ENCODE results near the gene NDE1. TPM values are rescaled to one million over a fixed set of nuclear protein-coding genes. Genes with fewer than 3 reads are reported as not detected.

The NDE1 gene
- total and polyA plus RNA-seq, 2 of the 4 experiments (the other 2 are of a cell fraction), result 22.7 to 29.2 TPM

DNA sequence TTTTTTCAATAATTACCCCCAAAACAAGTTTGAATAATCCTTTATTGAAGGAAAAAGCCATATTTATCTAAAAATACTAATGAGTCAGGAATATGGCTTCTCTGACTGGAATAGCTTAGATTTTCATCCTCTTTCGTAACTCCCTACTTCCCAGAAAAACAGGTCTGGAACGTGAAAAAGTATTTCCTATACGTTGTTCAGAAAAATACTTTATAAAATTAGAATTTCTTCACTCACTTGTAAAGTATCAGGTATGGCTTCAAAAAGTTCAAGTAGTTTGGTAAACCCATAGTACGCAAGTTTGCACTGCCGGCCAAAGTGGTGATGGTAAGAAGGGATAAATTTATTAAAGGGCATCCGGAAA lies 40.8 kb upstream of the NDE1 start (continued):
- TF ChIP-seq BHLHE40 (IDR thresholded peaks at IDR 0.05; ENCODE audit: low read depth, low read length), result no peak
- TF ChIP-seq POLR2A (IDR thresholded peaks at IDR 0.05; ENCODE audit: low read depth, low read length), result no peak
- no peak for TF ChIP-seq NFE2L2 (IDR thresholded peaks at IDR 0.05; ENCODE audit: low read depth, low read length)
- TF ChIP-seq MAZ (IDR thresholded peaks at IDR 0.05; ENCODE audit: borderline replicate concordance, low read depth, low read length), result no peak
- TF ChIP-seq FOS (IDR thresholded peaks at IDR 0.05; ENCODE audit: low read depth, low read length), result no peak
- TF ChIP-seq CEBPB (IDR thresholded peaks at IDR 0.05; ENCODE audit: low read depth, low read length), result no peak

DNA sequence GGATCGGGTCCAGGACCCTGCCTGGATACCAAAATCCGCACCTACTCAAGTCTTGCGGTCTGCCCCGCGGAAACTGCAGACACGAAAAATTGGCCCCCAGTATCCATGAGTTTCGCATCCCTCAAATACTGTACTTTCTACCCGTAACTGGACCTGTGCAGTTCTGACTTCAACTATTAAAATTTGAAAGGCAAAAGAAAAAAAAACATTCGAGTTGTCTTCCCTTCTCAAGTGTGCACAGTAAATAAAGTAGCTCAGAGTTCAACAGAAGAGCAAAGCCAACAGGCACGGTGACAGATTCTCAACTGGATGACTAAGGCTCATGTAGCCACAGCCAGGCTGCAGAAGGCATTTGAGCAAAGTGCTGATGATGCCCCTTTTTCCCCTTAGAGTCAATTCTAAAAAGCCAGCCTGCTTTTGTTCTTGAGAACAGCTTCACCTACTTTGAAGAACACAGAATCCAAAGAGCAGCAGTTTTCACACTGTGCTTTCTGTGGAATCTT lies 39.6 kb upstream of the NDE1 start:
- Histone ChIP-seq H2BK20ac (ENCODE audit: low read depth, low read length) (no peak overlapping the region), H3K9ac (ENCODE audit: low read depth, low read length) (no peak overlapping the region), H3K27ac (ENCODE audit: insufficient read depth, low read length) (no peak overlapping the region), H3K14ac (replicated peaks; ENCODE audit: low read depth, low read length) (0 out of 2 replicates have a peak overlapping the region, but pooled peaks have one; percentile 47), H3K4me2 (ENCODE audit: low read depth, low read length) (no peak overlapping the region), H3K27me3 (ENCODE audit: control insufficient read depth, insufficient read depth, low read length) (no peaks in the 10 kb centered on the region), H3K79me1 (ENCODE audit: low read depth in 1 of 2, low read length in 2 of 2) (peaks cover 0 to 29% of the 10 kb centered on the region in 2 experiments; a peak in 2 of 4 replicates), H3K9me3 (ENCODE audit: control insufficient read depth, insufficient read depth, low read length) (no peaks in the 10 kb centered on the region), H4K5ac (ENCODE audit: low read depth, low read length) (no peak overlapping the region), H4K8ac (ENCODE audit: low read depth in 2 of 2, low read length in 2 of 2) (no peak overlapping the region), H3K56ac (ENCODE audit: extremely low read depth, insufficient read depth, low read length) (no peak overlapping the region), H2BK15ac (ENCODE audit: low read depth, low read length) (no peak overlapping the region), H2AFZ (replicated peaks; ENCODE audit: low read length, poor library complexity) (no peak overlapping the region), H3K4me3 (ENCODE audit: insufficient read depth, low read depth, low read length) (no peak overlapping the region), H2AK9ac (replicated peaks; ENCODE audit: low read depth, low read length, poor library complexity) (no peak overlapping the region), H3K4ac (ENCODE audit: low read depth, low read length) (0 out of 2 replicates have a peak overlapping the region, but pooled peaks have one; percentile 22), H4K91ac (ENCODE audit: insufficient read depth, low read depth, low read length) (no peak overlapping the region), H3K18ac (ENCODE audit: low read depth, low read length) (no peak overlapping the region), H2BK120ac (ENCODE audit: low read depth, low read length) (no peak overlapping the region), H4K20me1 (ENCODE audit: insufficient read depth, low read length) (peaks cover 4% of the 10 kb centered on the region; the same call in 1 of the 2 replicates), H3K36me3 (ENCODE audit: control insufficient read depth, insufficient read depth, low read length) (peaks cover 50% of the 10 kb centered on the region), H2BK5ac (ENCODE audit: low read depth, low read length, poor library complexity, severe bottlenecking) (peak overlapping the region; percentile 1), H3K9me1 (ENCODE audit: insufficient read depth, low read length) (peaks cover 16% of the 10 kb centered on the region), H3K23ac (ENCODE audit: low read depth, low read length) (no peak overlapping the region), H2AK5ac (ENCODE audit: low read depth, low read length) (no peak overlapping the region), H3K4me1 (ENCODE audit: control insufficient read depth, insufficient read depth, low read length) (peaks cover 10% of the 10 kb centered on the region)
- ATAC-seq (ENCODE audit: low read depth), result 0 out of 2 replicates have a peak, but pooled peaks have one; percentile 39
- ChIA-PET CTCF (no interaction called here), POLR2A (ENCODE audit: unreplicated experiment) (interaction anchor here (0.5 kb wide), 1 partner anchor 63 kb away, joined by 3 read pairs; no protein-coding TSS in a partner anchor)
- intact Hi-C loops (cut with micrococcal nuclease) (no loop called here), dilution Hi-C loops (cut with HindIII; ENCODE audit: low sequenced_read_pairs, unreplicated experiment) (no loop called here), in situ Hi-C loops (cut with MboI; ENCODE audit: low sequenced_read_pairs) (no loop called here)
- TF ChIP-seq MAFK (IDR thresholded peaks at IDR 0.05; ENCODE audit: low read depth, low read length), result peak; percentile 49
- no peak for TF ChIP-seq RCOR1 (IDR thresholded peaks at IDR 0.05; ENCODE audit: insufficient replicate concordance, low read length)
- WGBS, 2 experiments (ENCODE audit: extremely low coverage in 2 of 2, insufficient read length in 1 of 2), result 88% methylated on average over 10 of the region's 10 CpGs; no CpG with 5 or more reads in 1 of the 2 experiments
- no TSS peak for BruUV-seq (replicated peaks)
- peak; percentile 37 for DNase-seq

Data from IMR-90 (cell line).